Measurements from ENCODE around the gene PTPRT. TPM values are rescaled to one million over a fixed set of nuclear protein-coding genes. Genes with fewer than 3 reads are reported as not detected.

The PTPRT gene
- total RNA-seq, 6 donors from 2014 or later = 0.20 to 7.1 (median 3.8) TPM

DNA sequence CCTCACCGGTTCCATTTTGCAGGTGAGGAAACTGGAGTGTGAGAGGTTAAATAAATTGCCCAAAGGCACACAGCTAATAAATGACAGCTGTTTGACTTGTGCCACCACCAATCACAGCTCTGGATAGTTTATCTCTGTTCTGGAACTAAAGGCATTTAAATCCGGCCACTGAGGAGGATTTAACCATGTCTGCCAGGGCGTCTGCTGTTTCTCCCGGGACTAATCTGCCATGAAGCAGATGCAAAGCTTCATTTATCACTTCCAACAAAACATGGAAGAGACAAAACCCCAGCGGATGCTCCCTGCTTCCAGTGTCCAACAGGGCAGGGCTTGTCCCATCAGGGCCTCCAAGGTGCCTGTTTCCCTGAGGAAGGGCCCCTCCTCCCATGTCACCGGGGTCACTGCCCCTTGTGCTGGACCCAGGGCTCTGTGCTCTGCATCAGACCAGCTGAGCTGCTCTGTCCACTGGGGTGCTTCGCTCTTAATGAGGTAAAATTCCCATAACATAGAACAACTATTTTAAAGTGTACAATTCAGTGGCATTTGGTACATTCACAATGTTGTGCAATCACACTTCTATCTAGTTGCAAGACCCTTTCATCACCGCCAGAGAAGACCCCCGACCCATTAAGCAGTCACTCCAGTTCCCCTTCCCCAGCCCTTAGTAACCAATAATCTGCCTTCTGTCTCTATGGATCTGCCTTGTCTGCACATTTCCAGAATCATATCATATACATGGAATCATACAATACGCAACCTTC lies 244.3 kb downstream of the PTPRT start:
- Histone ChIP-seq H3K4me3 (no peak overlapping the region), H3K4me1 (peaks cover 0 to 3% (median 0%) of the 10 kb centered on the region in 4 donors), H3K27me3 (no peaks in the 10 kb centered on the region), H3K36me3 (no peaks in the 10 kb centered on the region), H3K27ac (no peak overlapping the region), H3K9me3 (peaks cover 0 to 7% (median 4%) of the 10 kb centered on the region in 4 donors)
- DNase-seq (no peak), ATAC-seq (ENCODE audit: low FRiP score in 2 of 2) (no peak)
- 57 to 59% methylated on average over 10 of the region's 10 CpGs for WGBS, 2 donors
- TF ChIP-seq, protein P1, sequence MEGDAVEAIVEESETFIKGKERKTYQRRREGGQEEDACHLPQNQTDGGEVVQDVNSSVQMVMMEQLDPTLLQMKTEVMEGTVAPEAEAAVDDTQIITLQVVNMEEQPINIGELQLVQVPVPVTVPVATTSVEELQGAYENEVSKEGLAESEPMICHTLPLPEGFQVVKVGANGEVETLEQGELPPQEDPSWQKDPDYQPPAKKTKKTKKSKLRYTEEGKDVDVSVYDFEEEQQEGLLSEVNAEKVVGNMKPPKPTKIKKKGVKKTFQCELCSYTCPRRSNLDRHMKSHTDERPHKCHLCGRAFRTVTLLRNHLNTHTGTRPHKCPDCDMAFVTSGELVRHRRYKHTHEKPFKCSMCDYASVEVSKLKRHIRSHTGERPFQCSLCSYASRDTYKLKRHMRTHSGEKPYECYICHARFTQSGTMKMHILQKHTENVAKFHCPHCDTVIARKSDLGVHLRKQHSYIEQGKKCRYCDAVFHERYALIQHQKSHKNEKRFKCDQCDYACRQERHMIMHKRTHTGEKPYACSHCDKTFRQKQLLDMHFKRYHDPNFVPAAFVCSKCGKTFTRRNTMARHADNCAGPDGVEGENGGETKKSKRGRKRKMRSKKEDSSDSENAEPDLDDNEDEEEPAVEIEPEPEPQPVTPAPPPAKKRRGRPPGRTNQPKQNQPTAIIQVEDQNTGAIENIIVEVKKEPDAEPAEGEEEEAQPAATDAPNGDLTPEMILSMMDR (IDR thresholded peaks at IDR 0.05) = no peak
- TF ChIP-seq EP300 (IDR thresholded peaks at IDR 0.05) (no peak), POLR2AphosphoS5 (IDR thresholded peaks at IDR 0.05) (no peak), POLR2A (IDR thresholded peaks at IDR 0.05) (no peak)

DNA sequence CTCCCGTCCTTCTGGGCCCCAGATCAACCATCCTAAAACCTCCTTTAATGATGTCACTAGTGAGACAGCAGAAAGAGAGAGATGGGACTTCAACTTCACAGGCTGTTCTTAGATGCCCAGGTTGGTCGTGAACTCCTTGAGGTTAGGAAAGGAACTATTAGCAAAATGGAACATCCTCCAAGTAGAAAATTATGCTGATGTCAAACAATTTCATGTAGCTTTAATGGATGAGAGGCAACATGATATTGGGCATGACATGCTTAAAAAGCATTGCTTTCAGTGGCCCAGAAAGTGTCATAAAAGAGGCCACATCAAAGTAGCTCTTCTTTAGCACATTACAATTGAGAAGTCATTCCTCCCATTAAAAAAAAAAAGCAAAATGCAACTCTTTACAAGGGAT lies 248.1 kb downstream of the PTPRT start:
- Histone ChIP-seq H3K27me3 (no peaks in the 10 kb centered on the region), H3K36me3 (no peaks in the 10 kb centered on the region), H3K4me3 (no peak overlapping the region), H3K9me3 (no peaks in the 10 kb centered on the region), H3K27ac (no peak overlapping the region), H3K4me1 (peaks cover 0 to 3% (median 0%) of the 10 kb centered on the region in 4 donors)
- DNase-seq (no peak), ATAC-seq (ENCODE audit: low FRiP score in 2 of 2) (no peak)
- WGBS, 2 donors = 77 to 84% methylated on average over 2 of the region's 2 CpGs
- TF ChIP-seq POLR2AphosphoS5 (IDR thresholded peaks at IDR 0.05) = no peak
- no peak for TF ChIP-seq POLR2A (IDR thresholded peaks at IDR 0.05)
- TF ChIP-seq, protein P1 (IDR thresholded peaks at IDR 0.05) = no peak
- TF ChIP-seq EP300 (IDR thresholded peaks at IDR 0.05) = no peak

DNA sequence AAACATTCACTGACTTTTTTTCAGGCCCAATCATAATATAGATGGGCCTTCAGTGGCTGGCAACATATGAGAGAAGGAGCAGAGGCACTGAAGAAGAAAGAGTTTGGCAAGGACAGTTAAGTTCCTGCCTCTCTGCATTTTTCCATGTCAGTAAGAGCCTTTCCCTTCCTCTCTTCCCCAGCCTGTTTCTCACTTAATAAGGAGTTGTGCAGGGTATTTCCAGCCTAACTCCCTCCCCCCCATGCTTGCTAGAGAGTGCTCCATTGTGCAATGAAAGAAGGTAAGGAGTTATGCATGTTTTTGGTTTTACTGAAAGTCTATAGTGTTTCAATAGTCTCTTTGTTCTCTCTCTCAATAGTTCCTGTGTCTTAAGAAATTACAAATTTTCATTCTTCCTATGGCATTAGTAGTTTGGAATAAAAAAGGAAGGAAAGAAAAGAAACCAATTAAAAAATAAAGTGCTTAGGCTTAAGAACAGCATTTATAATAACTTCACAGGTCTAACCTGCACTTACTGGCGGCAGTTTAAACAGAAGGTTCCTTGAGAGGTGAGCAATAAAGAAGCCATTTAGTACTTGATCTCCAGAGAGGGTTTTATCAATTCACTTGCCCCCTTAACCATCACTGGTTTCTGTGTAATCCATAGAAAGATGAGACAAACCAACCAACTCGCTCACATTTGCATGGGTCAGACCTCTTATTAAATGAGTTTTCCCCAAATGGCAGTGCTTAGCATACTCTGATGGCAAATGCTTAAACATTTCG lies 251.1 kb downstream of the PTPRT start:
- no peak overlapping the region for H3K27ac ChIP-seq
- ATAC-seq (ENCODE audit: low FRiP score in 2 of 2) = no peak

DNA sequence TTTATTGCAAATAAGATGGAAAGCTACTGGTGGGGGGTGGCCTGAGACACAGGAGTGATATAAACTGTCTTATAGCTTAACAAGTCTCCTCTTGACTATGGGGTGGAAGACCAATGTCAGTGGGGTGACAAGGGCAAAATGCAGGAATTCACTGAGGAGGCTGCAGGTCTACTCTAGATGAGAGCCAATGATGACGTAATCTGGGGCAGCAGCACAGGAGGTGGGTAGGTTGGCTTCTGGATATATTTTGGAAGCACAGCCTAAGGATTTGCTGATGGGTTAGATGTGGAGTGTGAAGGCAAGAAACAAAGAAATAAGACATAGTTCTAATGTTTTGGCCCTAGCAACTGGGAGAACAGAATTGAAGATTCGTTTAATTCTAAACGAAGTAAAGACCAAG lies 253.2 kb downstream of the PTPRT start:
- no peak overlapping the region for H3K4me3 ChIP-seq
- H3K4me1 ChIP-seq = no peaks in the 10 kb centered on the region
- ATAC-seq (ENCODE audit: low FRiP score in 2 of 2) (no peak), DNase-seq (no peak)
- no peaks in the 10 kb centered on the region for H3K27me3 ChIP-seq
- no peaks in the 10 kb centered on the region for H3K9me3 ChIP-seq
- H3K36me3 ChIP-seq = no peaks in the 10 kb centered on the region
- no peak for TF ChIP-seq EP300 (IDR thresholded peaks at IDR 0.05)
- no peak overlapping the region for H3K27ac ChIP-seq
- 89 to 95% methylated on average over 3 of the region's 3 CpGs for WGBS, 2 donors

More for the DNA sequence above, 251.1 kb downstream of the PTPRT start:
- WGBS, 2 donors = 61 to 64% methylated on average over 3 of the region's 3 CpGs
- Histone ChIP-seq H3K36me3 (no peaks in the 10 kb centered on the region), H3K4me3 (no peak overlapping the region), H3K4me1 (no peaks in the 10 kb centered on the region), H3K9me3 (no peaks in the 10 kb centered on the region), H3K27me3 (no peaks in the 10 kb centered on the region)
- TF ChIP-seq POLR2A (IDR thresholded peaks at IDR 0.05) = no peak
- TF ChIP-seq, protein P1 (IDR thresholded peaks at IDR 0.05) = no peak
- TF ChIP-seq POLR2AphosphoS5 (IDR thresholded peaks at IDR 0.05) = no peak
- no peak for TF ChIP-seq EP300 (IDR thresholded peaks at IDR 0.05)
- no peak for DNase-seq

DNA sequence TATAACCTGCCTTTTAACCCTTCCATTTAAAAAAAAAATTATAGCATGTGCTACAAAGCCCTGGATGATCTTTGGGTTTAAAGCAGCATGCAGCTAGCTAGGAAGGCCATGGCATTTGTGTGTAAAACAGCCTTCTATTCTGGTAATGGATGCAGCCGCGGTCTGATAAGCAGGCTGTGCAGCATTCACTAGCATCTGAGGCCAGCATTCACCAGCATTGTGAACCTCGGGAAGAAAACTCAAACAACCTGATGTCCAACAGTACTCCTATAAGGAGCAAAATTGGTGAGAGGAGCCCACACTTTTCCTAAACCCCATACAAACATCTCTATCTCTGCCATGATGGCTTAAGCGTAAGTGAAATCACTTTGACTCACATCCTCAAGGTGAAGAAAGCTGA lies 265.5 kb downstream of the PTPRT start:
- no peaks in the 10 kb centered on the region for H3K4me1 ChIP-seq
- no peak overlapping the region for H3K27ac ChIP-seq
- no peaks in the 10 kb centered on the region for H3K27me3 ChIP-seq
- 93 to 98% methylated on average over 4 of the region's 4 CpGs for WGBS, 2 donors
- TF ChIP-seq, protein P1 (IDR thresholded peaks at IDR 0.05) = no peak
- no peak for TF ChIP-seq POLR2A (IDR thresholded peaks at IDR 0.05)
- no peak for TF ChIP-seq EP300 (IDR thresholded peaks at IDR 0.05)
- TF ChIP-seq POLR2AphosphoS5 (IDR thresholded peaks at IDR 0.05) = no peak
- H3K36me3 ChIP-seq = no peaks in the 10 kb centered on the region
- ATAC-seq (ENCODE audit: low FRiP score in 2 of 2) = no peak
- H3K4me3 ChIP-seq = no peak overlapping the region
- DNase-seq = no peak
- H3K9me3 ChIP-seq = no peaks in the 10 kb centered on the region
